GM12892 (cell line): ENCODE data around the gene TEX2.
A peak's percentile ranks its signal among the peaks of the same experiment; 100 is the strongest.

Source experiments
- DNase-seq: peaks from one replicate; pipeline ENCODE4 v3.0.0; 2011; ENCODE audit not compliant: insufficient read length
- FAIRE-seq: peaks from 2 replicates; lab custom pipeline; 2011; peaks lifted over from hg19 to GRCh38; lab: Jason Lieb, UNC
- POLR2A ChIP-seq: IDR thresholded peaks from 2 replicates; pipeline ENCODE4 v1.6.1; 2011; ENCODE audit warnings: low read depth, low read length, control low read depth
- POLR2AphosphoS5 ChIP-seq: IDR thresholded peaks from 2 replicates; pipeline ENCODE4 v1.6.1; 2011; ENCODE audit warnings: low read depth, low read length, control low read depth
- TAF1 ChIP-seq: IDR thresholded peaks from 2 replicates; pipeline ENCODE4 v1.6.1; 2011; ENCODE audit warnings: low read depth, mild to moderate bottlenecking, control low read depth, low read length, borderline replicate concordance

TEX2 gene

GRCh38 chr17:64203630-64204029 lies 59.4 kb downstream of the TEX2 start:
- no peak for TF ChIP-seq TAF1
- TF ChIP-seq POLR2AphosphoS5: no peak
- no peak for TF ChIP-seq POLR2A
- no peak for FAIRE-seq

DNA sequence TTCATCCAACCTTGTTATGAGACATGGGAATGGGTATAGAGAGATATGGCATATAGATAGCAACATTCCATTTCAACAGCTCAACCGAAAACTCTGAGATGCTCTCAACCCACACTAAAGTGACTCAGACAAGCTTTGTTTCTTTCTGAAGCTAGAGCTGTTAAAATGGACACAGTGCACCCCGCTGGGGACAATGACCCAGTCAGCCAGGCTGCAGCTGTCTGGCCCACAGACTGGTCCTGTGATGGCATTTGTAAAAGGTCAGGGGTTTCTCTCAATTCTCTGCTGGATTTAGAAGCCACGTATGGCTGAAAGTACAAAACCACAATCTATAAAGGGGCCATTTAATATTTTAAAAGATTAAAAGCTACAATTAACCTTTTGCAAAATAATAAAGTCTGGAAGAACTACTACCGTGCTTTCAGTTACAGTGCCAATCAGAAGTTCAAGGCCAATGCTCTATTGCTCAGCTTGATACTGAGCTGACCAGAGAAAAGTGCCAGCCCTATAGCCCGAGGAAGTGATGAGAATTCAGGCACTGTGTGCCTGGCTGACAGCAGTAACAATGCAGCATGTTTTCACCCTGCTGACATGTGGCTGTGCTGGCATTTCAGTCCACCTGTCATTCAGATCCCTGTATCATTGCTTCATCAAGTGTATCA lies 60.2 kb downstream of the TEX2 start:
- DNase-seq (no peak), FAIRE-seq (no peak)
- TF ChIP-seq POLR2AphosphoS5 (no peak), TAF1 (no peak)

More at GRCh38 chr17:64203630-64204029, 59.4 kb downstream of the TEX2 start:
- DNase-seq: no peak

GRCh38 chr17:64200080-64201032 lies 62.7 kb downstream of the TEX2 start:
- no peak for TF ChIP-seq TAF1
- no peak for TF ChIP-seq POLR2AphosphoS5
- TF ChIP-seq POLR2A: no peak
- no peak for FAIRE-seq

DNA sequence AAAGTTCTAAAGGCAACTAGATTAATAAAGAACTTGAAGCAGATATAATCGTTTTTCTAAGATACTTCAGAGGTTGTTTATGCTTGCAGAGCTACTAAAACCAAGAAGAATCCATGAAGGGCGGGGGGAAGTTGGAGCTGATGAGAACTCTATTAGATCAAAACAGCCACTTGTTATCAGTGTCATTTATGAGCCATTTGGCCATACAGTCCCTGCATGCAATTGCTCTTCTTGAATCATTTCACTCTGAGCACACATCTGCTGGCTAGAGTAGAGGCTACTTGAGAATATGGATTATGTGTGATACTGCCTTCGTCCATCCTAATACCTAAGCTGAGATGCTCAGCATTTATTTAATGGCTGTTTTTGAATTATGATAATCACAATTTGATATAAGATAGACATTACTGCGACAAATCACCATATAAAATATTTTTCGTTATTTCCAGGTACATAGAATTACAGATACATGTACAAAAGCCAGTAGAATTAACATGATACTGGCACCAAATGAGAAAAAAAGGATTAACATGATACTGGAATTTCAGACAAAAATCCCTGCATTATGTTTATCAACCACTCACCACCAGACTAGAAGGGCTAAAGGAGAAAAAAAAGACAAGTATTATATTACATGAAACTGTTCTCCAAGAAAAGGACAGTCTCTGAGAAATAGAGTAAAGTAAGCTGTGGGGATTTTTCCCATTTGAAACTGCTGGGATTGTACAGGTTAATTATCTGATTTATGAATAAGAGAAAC lies 64.5 kb downstream of the TEX2 start:
- TF ChIP-seq POLR2A (no peak), TAF1 (no peak), POLR2AphosphoS5 (no peak)
- FAIRE-seq: no peak
- no peak for DNase-seq

More at GRCh38 chr17:64200080-64201032, 62.7 kb downstream of the TEX2 start:
- no peak for DNase-seq

GRCh38 chr17:64196601-64197000 lies 66.5 kb downstream of the TEX2 start:
- no peak for FAIRE-seq
- no peak for DNase-seq
- no peak for TF ChIP-seq TAF1
- no peak for TF ChIP-seq POLR2A
- TF ChIP-seq POLR2AphosphoS5: no peak

- DNase-seq (no peak), FAIRE-seq (no peak)
- TF ChIP-seq TAF1: no peak
- TF ChIP-seq POLR2AphosphoS5: no peak
- TF ChIP-seq POLR2A: no peak
Observed at GRCh38 chr17:64193561-64193960, 69.5 kb downstream of the TEX2 start.

DNA sequence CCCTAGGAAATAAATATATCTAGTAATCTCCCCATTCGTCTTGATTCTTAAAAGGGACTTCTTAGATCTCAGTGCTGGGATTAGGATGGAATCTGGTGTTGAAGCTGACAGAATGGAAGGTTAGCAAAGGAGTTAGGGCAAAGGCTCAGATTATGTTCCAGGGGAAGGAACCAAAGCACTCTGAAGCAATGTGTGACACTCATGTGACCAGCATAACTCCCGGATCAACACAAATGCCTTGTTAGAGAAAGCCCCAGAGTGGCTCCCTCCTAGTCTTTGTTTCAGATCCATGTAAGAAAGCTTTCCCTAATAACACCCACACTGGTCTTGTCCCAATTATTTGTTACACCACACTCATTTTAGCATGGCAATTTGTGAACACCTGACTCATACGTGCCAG lies 70.5 kb downstream of the TEX2 start:
- no peak for DNase-seq
- no peak for FAIRE-seq
- no peak for TF ChIP-seq POLR2A
- no peak for TF ChIP-seq POLR2AphosphoS5
- TF ChIP-seq TAF1: no peak

DNA sequence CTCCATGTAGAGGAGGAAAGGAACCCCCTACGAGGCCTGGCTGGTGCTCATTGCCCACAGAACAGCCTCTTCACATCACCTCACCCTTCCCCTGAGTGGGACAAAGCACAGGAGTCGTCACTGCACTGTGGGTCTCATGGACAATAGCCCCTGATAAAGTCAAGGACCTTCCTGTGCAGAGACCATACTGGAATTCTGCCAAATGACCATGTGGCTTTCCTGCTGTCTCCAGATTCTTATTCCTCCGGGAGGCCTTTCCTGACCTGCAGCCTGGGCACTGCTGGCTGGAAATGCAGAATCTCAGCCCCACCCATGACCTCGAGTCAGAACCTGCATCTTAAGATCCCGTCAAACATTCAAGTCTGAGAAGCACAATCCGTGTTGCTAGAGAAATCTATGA lies 72.6 kb downstream of the TEX2 start:
- TF ChIP-seq TAF1 (no peak), POLR2AphosphoS5 (no peak), POLR2A (no peak)
- FAIRE-seq: peak; percentile 27
- DNase-seq: no peak

DNA sequence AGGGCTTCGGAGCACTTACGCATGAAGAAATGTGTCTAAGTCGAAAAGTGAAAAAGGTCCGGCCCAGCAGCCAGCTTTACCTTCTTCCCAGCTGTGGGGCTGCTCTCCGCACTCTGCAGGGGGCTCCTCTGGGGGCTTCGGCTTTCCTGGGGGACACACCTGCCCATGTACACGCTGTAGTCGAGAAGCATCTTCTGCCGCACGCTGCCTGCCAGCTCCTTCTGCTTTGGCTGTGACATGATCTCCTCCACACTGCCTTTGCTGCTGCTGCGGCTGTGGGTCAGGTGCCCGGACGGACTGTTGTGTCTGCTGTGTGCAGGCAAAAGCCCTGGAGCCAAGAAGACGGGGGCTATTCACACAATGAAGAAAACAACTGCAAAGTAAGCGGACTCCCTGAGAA lies 75.0 kb downstream of the TEX2 start:
- no peak for DNase-seq
- no peak for FAIRE-seq
- TF ChIP-seq TAF1 (no peak), POLR2A (no peak)

- TF ChIP-seq POLR2A: no peak
- TF ChIP-seq POLR2AphosphoS5: no peak
- TF ChIP-seq TAF1: no peak
- no peak for DNase-seq
- no peak for FAIRE-seq
Observed at GRCh38 chr17:64187093-64187895, 75.8 kb downstream of the TEX2 start.
